A673 (cell line): ENCODE data around the gene ENGASE. TPM values are rescaled to one million over a fixed set of nuclear protein-coding genes. Genes with fewer than 3 reads are reported as not detected.

Source experiments
- BruUV-seq: library from RNA; stranded (reverse); fragments of 400-500 nt; replicated peaks from 2 replicates; lab custom pipeline; 2021; lab: Mats Ljungman, UMichigan
- CTCF ChIA-PET: fragments of 300-600 bp; sonication (Branson Sonifier 250); formaldehyde crosslinking; loops from one replicate; lab custom pipeline; 2022; ENCODE audit warnings: antibody characterized with exemption; lab: Charles Lee
- POLR2A ChIA-PET: fragments of 300-600 bp; sonication (Branson Sonifier 250); formaldehyde crosslinking; loops from one replicate; lab custom pipeline; 2022; ENCODE audit warnings: antibody characterized with exemption; ENCODE audit not compliant: low non-redundant PET; lab: Charles Lee
- DNase-seq: peaks from one replicate; pipeline ENCODE4 v3.0.0-alpha.2; 2015; ENCODE audit warnings: low spot score
- H3K27ac ChIP-seq: fragments of 200-600 bp; sonication (generic); 2 replicates; pipeline ENCODE4 v1.5.1; 2016; ENCODE audit warnings: mixed run types, low read depth, mild to moderate bottlenecking, mixed read lengths, antibody characterized with exemption, low read length; ENCODE audit not compliant: poor library complexity, severe bottlenecking
- H3K27me3 ChIP-seq: fragments of 200-600 bp; sonication (generic); replicated peaks from 2 replicates; pipeline ENCODE4 v1.6.1; 2017; ENCODE audit warnings: mixed run types, low read depth, mild to moderate bottlenecking, mixed read lengths, antibody characterized with exemption, low read length; ENCODE audit not compliant: insufficient read depth, poor library complexity
- H3K36me3 ChIP-seq: fragments of 200-600 bp; sonication (generic); 2 replicates; pipeline ENCODE4 v1.6.1; 2016; ENCODE audit warnings: mixed run types, mild to moderate bottlenecking, mixed read lengths, antibody characterized with exemption, low read length; ENCODE audit not compliant: insufficient read depth, poor library complexity, severe bottlenecking
- H3K4me1 ChIP-seq: fragments of 200-600 bp; sonication (generic); 2 replicates; pipeline ENCODE4 v1.6.1; 2017; ENCODE audit warnings: mixed run types, mild to moderate bottlenecking, mixed read lengths, antibody characterized with exemption, low read length; ENCODE audit not compliant: insufficient read depth, poor library complexity, severe bottlenecking
- H3K4me3 ChIP-seq: fragments of 200-600 bp; sonication (generic); 2 replicates; pipeline ENCODE4 v1.5.1; 2016; ENCODE audit warnings: low read depth, mixed run types, mild to moderate bottlenecking, mixed read lengths, low read length; ENCODE audit not compliant: poor library complexity, severe bottlenecking
- H3K9me3 ChIP-seq: fragments of 200-600 bp; sonication (generic); 2 replicates; pipeline ENCODE4 v1.6.1; 2016; ENCODE audit warnings: mixed run types, low read depth, mild to moderate bottlenecking, mixed read lengths, antibody characterized with exemption, low read length; ENCODE audit not compliant: poor library complexity, severe bottlenecking
- EZH2 ChIP-seq: fragments of 200-600 bp; sonication (generic); IDR thresholded peaks from 2 replicates; pipeline ENCODE4 v1.6.1; 2017; ENCODE audit warnings: borderline replicate concordance, low read depth, mild to moderate bottlenecking, mixed read lengths, antibody characterized with exemption, low read length; ENCODE audit not compliant: poor library complexity, severe bottlenecking
- intact Hi-C: fragments of 100-400 bp; cut with micrococcal nuclease; formaldehyde crosslinking; loops from one replicate; pipeline ENCODE4 v1.10.0; 2022; ENCODE audit not compliant: unreplicated experiment
- total RNA-seq: library from RNA; stranded (reverse); gene quantifications from 2 replicates; pipeline ENCODE4 v1.2.3, GENCODE V29; 2021
- TF ChIP-seq, protein P1 (sequence below): fragments of 300-800, 200-600 bp; sonication (generic); conservative IDR thresholded peaks from 2 replicates; pipeline ENCODE4 v1.5.1; 2017; ENCODE audit warnings: low read depth, mild to moderate bottlenecking, antibody characterized with exemption, low read length, moderate library complexity, mixed read lengths

The ENGASE gene
- total RNA-seq, 1 experiment from 2014 or later, result 24.4 TPM

DNA sequence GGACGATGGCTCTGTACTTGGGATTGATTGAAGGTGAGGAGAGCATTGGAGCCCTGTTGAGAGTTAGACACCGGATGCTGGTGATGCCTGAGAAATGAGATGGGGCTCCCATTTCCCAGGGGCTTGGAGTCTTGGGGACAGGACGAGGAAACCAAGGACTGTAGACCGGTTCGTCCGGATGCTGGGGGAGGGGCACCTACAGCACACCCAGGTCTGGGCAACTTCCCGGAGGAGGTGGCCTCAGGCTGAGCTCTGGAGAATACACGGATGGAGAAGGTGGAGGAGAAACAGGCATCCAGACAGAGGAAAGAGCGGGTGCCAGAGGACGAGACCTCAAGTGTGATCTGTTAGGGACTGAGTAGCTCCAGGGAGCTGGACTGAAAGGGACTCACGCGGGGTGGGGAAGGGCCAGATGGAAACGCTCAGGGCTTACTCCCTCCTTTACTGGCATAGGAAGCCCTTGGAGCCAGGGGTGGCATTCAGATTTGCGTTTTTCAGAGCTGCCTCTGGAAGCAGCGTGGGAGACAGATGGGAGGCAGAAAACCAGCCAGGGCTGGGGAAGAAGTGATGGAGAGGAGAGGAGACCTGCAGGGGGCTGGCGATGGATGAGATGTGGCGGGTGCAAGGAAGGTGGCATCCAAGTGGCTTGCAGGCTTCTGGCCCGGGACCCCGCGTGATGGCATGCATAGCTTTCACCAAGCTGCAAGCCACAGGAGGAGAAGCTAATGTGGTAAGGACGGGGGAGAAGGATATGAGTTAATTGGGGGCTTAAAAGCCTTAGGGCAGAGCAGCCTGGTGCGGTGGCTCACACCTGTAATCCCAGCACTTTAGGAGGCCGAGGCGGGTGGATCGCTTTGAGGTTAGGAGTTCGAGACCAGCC lies 42.4 kb upstream of the ENGASE start:
- intact Hi-C loops, result no loop called here
- H3K9me3 ChIP-seq, result no peaks in the 10 kb centered on the region
- ChIA-PET CTCF (no interaction called here), POLR2A (no interaction called here)
- TF ChIP-seq, protein P1, sequence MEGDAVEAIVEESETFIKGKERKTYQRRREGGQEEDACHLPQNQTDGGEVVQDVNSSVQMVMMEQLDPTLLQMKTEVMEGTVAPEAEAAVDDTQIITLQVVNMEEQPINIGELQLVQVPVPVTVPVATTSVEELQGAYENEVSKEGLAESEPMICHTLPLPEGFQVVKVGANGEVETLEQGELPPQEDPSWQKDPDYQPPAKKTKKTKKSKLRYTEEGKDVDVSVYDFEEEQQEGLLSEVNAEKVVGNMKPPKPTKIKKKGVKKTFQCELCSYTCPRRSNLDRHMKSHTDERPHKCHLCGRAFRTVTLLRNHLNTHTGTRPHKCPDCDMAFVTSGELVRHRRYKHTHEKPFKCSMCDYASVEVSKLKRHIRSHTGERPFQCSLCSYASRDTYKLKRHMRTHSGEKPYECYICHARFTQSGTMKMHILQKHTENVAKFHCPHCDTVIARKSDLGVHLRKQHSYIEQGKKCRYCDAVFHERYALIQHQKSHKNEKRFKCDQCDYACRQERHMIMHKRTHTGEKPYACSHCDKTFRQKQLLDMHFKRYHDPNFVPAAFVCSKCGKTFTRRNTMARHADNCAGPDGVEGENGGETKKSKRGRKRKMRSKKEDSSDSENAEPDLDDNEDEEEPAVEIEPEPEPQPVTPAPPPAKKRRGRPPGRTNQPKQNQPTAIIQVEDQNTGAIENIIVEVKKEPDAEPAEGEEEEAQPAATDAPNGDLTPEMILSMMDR, result no peak
- TF ChIP-seq EZH2, result no peak
- DNase-seq, result no peak
- no peak overlapping the region for H3K4me3 ChIP-seq
- H3K4me1 ChIP-seq, result peaks cover 13% of the 10 kb centered on the region
- no peaks in the 10 kb centered on the region for H3K36me3 ChIP-seq
- no peaks in the 10 kb centered on the region for H3K27me3 ChIP-seq
- no TSS peak for BruUV-seq
- no peak overlapping the region for H3K27ac ChIP-seq

DNA sequence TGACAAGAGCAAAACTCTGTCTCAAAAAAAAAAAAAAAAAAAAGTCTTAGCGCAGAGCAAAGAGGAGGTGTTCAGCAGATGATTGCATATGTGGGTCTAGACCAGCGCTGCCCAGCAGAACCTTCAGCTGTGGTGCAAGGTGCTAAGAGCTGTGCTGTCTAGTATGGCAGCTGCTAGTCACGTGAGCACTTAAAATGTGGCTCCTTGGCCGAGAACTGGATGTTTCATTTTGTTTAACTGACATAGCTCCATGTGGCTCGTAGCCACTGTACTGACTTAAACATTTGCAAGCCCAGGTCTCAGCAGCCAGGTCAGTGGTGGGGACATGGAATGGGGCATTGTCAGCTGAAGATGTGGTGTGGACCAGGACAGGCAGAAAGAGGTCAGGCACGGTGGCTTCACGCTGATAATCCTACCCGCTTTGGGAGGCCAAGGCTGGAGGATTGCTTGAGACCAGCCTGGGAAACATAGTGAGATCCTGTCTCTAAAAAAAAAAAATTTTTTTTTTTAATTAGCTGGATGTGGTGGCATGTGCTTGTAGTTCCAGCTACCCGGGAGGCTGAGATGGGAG lies 41.5 kb upstream of the ENGASE start:
- no peak for TF ChIP-seq EZH2
- TF ChIP-seq, protein P1, result no peak
- no peaks in the 10 kb centered on the region for H3K9me3 ChIP-seq
- H3K36me3 ChIP-seq, result no peaks in the 10 kb centered on the region
- H3K4me1 ChIP-seq, result peaks cover 4% of the 10 kb centered on the region
- no TSS peak for BruUV-seq
- intact Hi-C loops, result no loop called here
- H3K4me3 ChIP-seq, result no peak overlapping the region
- no peak for DNase-seq
- no peak overlapping the region for H3K27ac ChIP-seq
- ChIA-PET POLR2A (no interaction called here), CTCF (no interaction called here)
- H3K27me3 ChIP-seq, result no peaks in the 10 kb centered on the region

DNA sequence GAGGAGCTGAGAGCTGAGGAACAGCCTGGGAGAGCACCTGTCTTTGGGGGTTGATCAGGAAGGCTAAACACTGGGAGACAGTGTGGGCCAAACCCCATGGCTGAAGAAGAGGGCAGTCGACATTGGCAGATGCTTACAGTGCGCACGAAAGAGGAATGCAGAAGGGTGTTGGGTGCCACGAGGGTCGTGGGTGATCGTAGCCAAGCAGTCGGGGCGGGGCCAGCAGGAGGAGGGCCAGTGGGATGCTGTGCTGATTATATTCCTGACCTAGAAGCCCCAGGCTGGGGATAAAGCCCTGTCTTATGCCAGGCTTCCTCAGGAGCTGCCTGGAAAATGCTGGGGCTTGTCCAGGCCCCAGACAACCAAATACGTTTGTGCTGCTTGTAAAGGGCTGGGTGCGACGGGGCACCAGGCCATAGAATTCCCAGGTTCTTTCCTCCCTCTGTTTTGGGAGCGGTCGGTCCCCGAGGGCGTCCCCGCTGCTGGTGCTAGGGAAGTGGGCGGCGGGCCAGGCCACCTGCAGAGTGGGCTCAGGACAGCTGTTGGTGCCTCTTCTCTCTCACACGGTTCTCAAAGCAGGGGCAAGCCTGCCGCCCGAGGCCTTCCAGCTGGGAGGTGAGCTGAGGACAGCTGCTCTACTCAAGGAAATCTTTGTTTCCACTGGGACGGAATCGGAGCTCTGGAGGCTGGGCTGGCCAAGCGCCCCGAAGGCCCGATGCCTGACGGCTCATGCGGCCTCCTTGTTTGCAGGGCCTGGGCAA lies 40.7 kb upstream of the ENGASE start:
- ChIA-PET POLR2A (no interaction called here), CTCF (no interaction called here)
- Histone ChIP-seq H3K4me3 (no peak overlapping the region), H3K9me3 (no peaks in the 10 kb centered on the region), H3K27ac (no peak overlapping the region), H3K4me1 (no peaks in the 10 kb centered on the region), H3K36me3 (no peaks in the 10 kb centered on the region), H3K27me3 (no peaks in the 10 kb centered on the region)
- no TSS peak for BruUV-seq
- TF ChIP-seq EZH2, result no peak
- TF ChIP-seq, protein P1, result no peak
- DNase-seq, result no peak
- intact Hi-C loops, result no loop called here
